Measurements from ENCODE around the gene NOL4. TPM values are rescaled to one million over a fixed set of nuclear protein-coding genes. Genes with fewer than 3 reads are reported as not detected.

Gene NOL4
- total RNA-seq, 1 donor, result not detected

DNA sequence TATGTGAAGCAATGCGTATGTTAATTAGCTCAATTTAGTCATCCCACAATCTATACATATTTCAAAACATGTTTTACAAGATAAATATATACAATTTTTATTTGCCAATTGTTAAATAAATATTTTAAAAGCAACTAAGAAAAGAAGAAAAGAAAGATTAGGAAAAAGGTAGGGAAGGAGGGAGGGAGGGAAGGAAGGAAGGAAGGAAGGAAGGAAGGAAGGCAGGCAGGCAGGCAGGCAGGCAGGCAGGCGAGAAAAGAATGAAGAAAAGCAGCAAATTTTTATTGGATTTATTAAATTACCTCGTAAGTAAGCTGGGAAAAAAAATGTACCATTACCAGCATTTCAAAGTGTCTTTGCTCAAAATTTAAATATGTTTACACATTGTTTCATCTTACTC lies 30.5 kb downstream of the NOL4 start:
- no peak overlapping the region for H3K4me3 ChIP-seq (ENCODE audit: low read depth, low read length)
- no peak for DNase-seq (ENCODE audit: low read depth)
- TF ChIP-seq, protein P1, sequence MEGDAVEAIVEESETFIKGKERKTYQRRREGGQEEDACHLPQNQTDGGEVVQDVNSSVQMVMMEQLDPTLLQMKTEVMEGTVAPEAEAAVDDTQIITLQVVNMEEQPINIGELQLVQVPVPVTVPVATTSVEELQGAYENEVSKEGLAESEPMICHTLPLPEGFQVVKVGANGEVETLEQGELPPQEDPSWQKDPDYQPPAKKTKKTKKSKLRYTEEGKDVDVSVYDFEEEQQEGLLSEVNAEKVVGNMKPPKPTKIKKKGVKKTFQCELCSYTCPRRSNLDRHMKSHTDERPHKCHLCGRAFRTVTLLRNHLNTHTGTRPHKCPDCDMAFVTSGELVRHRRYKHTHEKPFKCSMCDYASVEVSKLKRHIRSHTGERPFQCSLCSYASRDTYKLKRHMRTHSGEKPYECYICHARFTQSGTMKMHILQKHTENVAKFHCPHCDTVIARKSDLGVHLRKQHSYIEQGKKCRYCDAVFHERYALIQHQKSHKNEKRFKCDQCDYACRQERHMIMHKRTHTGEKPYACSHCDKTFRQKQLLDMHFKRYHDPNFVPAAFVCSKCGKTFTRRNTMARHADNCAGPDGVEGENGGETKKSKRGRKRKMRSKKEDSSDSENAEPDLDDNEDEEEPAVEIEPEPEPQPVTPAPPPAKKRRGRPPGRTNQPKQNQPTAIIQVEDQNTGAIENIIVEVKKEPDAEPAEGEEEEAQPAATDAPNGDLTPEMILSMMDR (IDR thresholded peaks at IDR 0.05; ENCODE audit: insufficient read depth, low read length), result no peak

DNA sequence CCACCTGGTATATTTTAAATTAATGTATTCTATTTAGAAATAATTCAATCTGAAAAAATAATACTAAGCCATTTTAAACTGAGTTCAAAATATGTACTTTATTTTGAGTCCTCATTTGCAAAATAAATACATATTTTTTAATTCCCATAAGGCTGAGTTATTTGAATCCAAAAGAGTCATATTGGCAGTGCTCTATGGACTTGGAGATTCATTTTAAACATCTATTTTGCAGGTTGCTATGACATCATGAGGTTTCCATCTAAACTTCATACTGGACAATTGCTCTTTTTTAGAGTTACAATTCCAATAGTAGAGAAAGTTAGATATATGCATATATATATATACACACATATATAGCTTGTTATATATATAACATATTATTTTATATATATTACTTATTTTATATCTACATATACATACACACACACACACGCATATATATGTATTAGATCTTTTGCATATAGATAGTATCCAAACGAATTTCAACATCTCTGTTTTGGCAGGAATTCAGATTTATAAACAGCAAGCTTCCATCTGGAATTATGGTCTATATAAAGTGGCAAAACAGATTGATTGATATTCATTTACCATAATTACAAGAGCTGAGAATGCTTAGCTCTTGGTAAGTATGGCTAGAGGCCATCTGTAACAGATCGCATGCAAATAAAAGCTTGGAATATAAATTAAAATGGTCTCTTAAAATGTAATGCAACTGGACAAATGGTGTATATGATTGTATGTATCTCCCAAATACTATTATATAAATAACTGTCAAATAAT lies 34.9 kb downstream of the NOL4 start:
- TF ChIP-seq, protein P1 (IDR thresholded peaks at IDR 0.05; ENCODE audit: insufficient read depth, low read length), result no peak
- DNase-seq (ENCODE audit: low read depth), result no peak
- no peak overlapping the region for H3K4me3 ChIP-seq (ENCODE audit: low read depth, low read length)
